Measurements from ENCODE around the gene C1orf35.

The C1orf35 gene

DNA sequence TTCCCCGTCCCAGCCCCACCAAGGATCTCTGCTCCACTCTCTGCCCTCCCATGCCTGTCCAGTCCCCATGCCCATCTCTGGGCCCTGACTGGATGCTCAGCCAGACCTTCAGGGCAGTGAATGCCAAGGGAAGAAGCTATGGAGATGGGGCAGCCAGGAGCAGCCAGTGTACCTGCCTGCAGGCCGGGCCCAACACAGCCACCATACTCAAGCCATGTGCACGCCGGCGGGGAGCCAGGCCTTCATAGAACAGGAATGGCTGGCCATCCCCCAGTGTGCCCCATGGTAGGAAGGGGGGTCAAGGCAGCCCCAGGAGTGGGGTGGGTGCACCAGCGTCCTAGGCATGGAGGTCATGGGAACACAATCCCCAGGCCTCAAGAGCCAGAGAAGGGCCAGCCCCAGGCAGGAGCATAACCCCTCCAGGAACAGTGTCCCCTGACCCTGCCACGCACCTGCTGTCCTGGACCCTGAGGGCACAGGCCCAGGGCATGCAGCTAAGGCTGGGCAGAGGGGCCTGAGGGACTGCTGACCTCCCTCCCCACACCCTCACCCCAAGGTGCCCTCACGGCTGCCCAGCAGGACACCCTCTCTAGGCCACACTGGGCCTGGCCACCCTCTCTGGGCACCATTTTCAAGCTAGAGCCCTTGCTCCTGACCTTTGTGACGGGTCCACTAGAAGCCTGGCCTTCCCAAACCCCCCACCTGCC is 40.9 kb downstream of the C1orf35 start:
- DNase-seq: no peak

DNA sequence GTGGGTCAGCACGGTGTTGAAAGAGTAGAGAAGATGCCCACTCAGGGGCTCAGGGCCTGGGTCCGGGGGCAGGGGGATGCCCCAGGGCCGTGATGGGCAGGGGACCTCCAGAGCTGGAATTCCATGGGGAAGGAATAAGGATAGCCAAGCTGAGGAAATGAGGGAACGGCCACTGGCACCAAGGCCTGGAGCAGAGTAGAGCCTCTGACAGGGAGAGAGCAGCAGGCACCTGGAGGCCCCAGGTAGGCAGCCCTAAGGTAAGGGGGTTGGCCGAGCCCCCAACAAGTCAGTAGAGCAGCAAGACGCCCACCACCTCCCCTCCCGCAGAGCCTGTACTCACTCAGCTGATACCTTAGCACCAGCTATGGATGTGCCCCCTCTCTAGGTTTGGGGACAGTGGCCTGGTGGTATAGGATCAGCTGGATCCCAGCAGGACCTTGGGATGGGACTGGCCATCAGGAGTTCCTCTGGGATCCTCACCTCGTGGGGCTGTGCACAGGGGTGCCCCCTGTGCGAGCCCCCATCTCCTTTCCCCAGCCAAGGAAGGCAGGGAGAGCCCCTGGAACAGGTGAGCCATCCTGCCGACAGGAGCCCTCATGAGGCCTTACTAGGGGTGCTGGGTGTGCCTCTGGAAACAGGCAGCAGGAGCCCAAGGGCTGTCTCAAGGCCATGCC is 41.6 kb downstream of the C1orf35 start:
- DNase-seq: no peak

DNA sequence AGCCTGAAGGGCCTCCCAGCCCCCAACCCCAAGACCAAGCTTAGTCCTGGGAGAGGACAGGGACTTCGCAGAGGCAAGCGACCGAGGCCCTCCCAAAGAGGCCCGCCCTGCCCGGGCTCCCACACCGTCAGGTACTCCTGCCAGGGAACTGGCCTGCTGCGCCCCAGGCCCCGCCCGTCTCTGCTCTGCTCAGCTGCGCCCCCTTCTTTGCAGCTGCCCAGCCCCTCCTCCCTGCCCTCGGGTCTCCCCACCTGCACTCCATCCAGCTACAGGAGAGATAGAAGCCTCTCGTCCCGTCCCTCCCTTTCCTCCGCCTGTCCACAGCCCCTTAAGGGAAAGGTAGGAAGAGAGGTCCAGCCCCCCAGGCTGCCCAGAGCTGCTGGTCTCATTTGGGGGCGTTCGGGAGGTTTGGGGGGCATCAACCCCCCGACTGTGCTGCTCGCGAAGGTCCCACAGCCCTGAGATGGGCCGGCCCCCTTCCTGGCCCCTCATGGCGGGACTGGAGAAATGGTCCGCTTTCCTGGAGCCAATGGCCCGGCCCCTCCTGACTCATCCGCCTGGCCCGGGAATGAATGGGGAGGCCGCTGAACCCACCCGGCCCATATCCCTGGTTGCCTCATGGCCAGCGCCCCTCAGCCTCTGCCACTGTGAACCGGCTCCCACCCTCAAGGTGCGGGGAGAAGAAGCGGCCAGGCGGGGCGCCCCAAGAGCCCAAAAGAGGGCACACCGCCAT is 42.5 kb downstream of the C1orf35 start:
- DNase-seq: no peak

- DNase-seq: peak; percentile 91
These were observed 43.3 kb downstream of the C1orf35 start for GRCh38 chr1:228059634-228060457.

GRCh38 chr1:228058949-228059633 is 44.0 kb downstream of the C1orf35 start:
- no peak for DNase-seq

GRCh38 chr1:228058172-228058948 is 44.8 kb downstream of the C1orf35 start:
- DNase-seq: no peak
